ENCODE data around the gene MED13L. TPM values are rescaled to one million over a fixed set of nuclear protein-coding genes. Genes with fewer than 3 reads are reported as not detected.
A peak's percentile ranks its signal among the peaks of the same experiment; 100 is the strongest.

Gene MED13L
- total and polyA plus RNA-seq, 2 donors (not counting 1 experiment from before 2014, with no cell fraction given) = 20.3 to 207 TPM

GRCh38 chr12:116216022-116216756, 61.3 kb downstream of the MED13L start:
- Mint-ChIP-seq H3K4me3 (no peak overlapping the region), H3K4me1 (peaks cover 57% of the 10 kb centered on the region), H3K27ac (no peak overlapping the region), H3K9me3 (ENCODE audit: insufficient read depth) (no peaks in the 10 kb centered on the region), H3K27me3 (no peaks in the 10 kb centered on the region)
- H3K4me1 ChIP-seq (ENCODE audit: control insufficient read depth in 2 of 2, insufficient read depth in 2 of 2, low read length in 2 of 2) = peaks cover 2 to 32% of the 10 kb centered on the region in 2 donors
- no peaks in the 10 kb centered on the region for H3K9me3 ChIP-seq (ENCODE audit: control extremely low read depth in 1 of 3, control insufficient read depth in 2 of 3, insufficient read depth in 1 of 3, low read length in 2 of 3)
- ATAC-seq (ENCODE audit: low read depth) (no peak), DNase-seq (no peak)
- peaks cover 0 to 1% of the 10 kb centered on the region in 2 experiments for H3K36me3 ChIP-seq (replicated peaks in 1 of 2; ENCODE audit: control extremely low read depth in 1 of 2, control insufficient read depth in 1 of 2, extremely low read depth in 1 of 2, insufficient read depth in 2 of 2, low read length in 1 of 2)
- TF ChIP-seq EZH2 (IDR thresholded peaks at IDR 0.05; ENCODE audit: borderline replicate concordance, insufficient read depth, low read depth, low read length, poor library complexity, severe bottlenecking) = no peak
- TF ChIP-seq, protein P1, sequence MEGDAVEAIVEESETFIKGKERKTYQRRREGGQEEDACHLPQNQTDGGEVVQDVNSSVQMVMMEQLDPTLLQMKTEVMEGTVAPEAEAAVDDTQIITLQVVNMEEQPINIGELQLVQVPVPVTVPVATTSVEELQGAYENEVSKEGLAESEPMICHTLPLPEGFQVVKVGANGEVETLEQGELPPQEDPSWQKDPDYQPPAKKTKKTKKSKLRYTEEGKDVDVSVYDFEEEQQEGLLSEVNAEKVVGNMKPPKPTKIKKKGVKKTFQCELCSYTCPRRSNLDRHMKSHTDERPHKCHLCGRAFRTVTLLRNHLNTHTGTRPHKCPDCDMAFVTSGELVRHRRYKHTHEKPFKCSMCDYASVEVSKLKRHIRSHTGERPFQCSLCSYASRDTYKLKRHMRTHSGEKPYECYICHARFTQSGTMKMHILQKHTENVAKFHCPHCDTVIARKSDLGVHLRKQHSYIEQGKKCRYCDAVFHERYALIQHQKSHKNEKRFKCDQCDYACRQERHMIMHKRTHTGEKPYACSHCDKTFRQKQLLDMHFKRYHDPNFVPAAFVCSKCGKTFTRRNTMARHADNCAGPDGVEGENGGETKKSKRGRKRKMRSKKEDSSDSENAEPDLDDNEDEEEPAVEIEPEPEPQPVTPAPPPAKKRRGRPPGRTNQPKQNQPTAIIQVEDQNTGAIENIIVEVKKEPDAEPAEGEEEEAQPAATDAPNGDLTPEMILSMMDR (IDR thresholded peaks at IDR 0.05) = no peak
- H3K4me3 ChIP-seq (ENCODE audit: control extremely low read depth in 1 of 5, extremely low read depth in 1 of 5, insufficient read depth in 1 of 5, low read depth in 2 of 5, low read length in 4 of 5) = no peak overlapping the region
- H3K27ac ChIP-seq (ENCODE audit: low read length in 2 of 2) = no peak overlapping the region
- no peak overlapping the region for H3K4me2 ChIP-seq (replicated peaks; ENCODE audit: low read depth, low read length, poor library complexity, severe bottlenecking)
- 98% methylated on average over 3 of the region's 5 CpGs for WGBS (ENCODE audit: insufficient coverage)
- CTCF ChIA-PET = interaction anchor here (2.2 kb wide), 1 partner anchor 20 kb away, joined by 5 read pairs; no protein-coding TSS in a partner anchor
- no peak overlapping the region for H2AFZ ChIP-seq (ENCODE audit: insufficient read depth, low read depth, low read length, poor library complexity, severe bottlenecking)
- no peak overlapping the region for H3K9ac ChIP-seq (ENCODE audit: low read length)
- no peaks in the 10 kb centered on the region for H3K27me3 ChIP-seq (replicated peaks in 1 of 4; ENCODE audit: control extremely low read depth in 1 of 4, control insufficient read depth in 3 of 4, insufficient read depth in 4 of 4, low read length in 3 of 4)
- intact Hi-C loops (cut with micrococcal nuclease) = no loop called here
- H4K20me1 ChIP-seq (ENCODE audit: control insufficient read depth, insufficient read depth, low read length, poor library complexity, severe bottlenecking) = peaks cover 51% of the 10 kb centered on the region
- POLR2A ChIA-PET = no interaction called here
- peaks cover 96% of the 10 kb centered on the region for H3K79me2 ChIP-seq (ENCODE audit: control insufficient read depth, insufficient read depth, low read length)

- ChIA-PET CTCF (interaction anchor here (0.6 kb wide), 1 partner anchor 59 kb away, joined by 4 read pairs; no protein-coding TSS in a partner anchor), POLR2A (no interaction called here)
- H3K9me3 ChIP-seq (ENCODE audit: control extremely low read depth in 1 of 3, control insufficient read depth in 2 of 3, insufficient read depth in 1 of 3, low read length in 2 of 3) = no peaks in the 10 kb centered on the region
- peaks cover 58% of the 10 kb centered on the region for H4K20me1 ChIP-seq (ENCODE audit: control insufficient read depth, insufficient read depth, low read length, poor library complexity, severe bottlenecking)
- H3K9me3 Mint-ChIP-seq (ENCODE audit: insufficient read depth) = no peaks in the 10 kb centered on the region
- no peak overlapping the region for H2AFZ ChIP-seq (ENCODE audit: insufficient read depth, low read depth, low read length, poor library complexity, severe bottlenecking)
- H3K27me3 Mint-ChIP-seq = no peaks in the 10 kb centered on the region
- intact Hi-C loops (cut with micrococcal nuclease) = loop anchor here (2.0 kb wide), 1 partner anchor 16 kb away; no protein-coding TSS in a partner anchor
- no peak for ATAC-seq (ENCODE audit: low read depth)
- TF ChIP-seq EZH2 (IDR thresholded peaks at IDR 0.05; ENCODE audit: borderline replicate concordance, insufficient read depth, low read depth, low read length, poor library complexity, severe bottlenecking) = no peak
- TF ChIP-seq, protein P1 (IDR thresholded peaks at IDR 0.05) = no peak
- peaks cover 8 to 40% of the 10 kb centered on the region in 2 donors for H3K4me1 ChIP-seq (ENCODE audit: control insufficient read depth in 2 of 2, insufficient read depth in 2 of 2, low read length in 2 of 2)
- H3K27ac ChIP-seq (ENCODE audit: low read length in 2 of 2) = no peak overlapping the region
- H3K9ac ChIP-seq (ENCODE audit: low read length) = no peak overlapping the region
- no peak overlapping the region for H3K4me3 Mint-ChIP-seq
- H3K27ac Mint-ChIP-seq = peak overlapping the region; percentile 20
- DNase-seq = no peak
- H3K4me2 ChIP-seq (replicated peaks; ENCODE audit: low read depth, low read length, poor library complexity, severe bottlenecking) = peak overlapping the region; percentile 39
- 25% methylated on average over 1 of the region's 1 CpG for WGBS (ENCODE audit: insufficient coverage)
- H3K4me3 ChIP-seq (ENCODE audit: control extremely low read depth in 1 of 5, extremely low read depth in 1 of 5, insufficient read depth in 1 of 5, low read depth in 2 of 5, low read length in 4 of 5) = no peak overlapping the region
- peaks cover 68% of the 10 kb centered on the region for H3K4me1 Mint-ChIP-seq
- H3K36me3 ChIP-seq (replicated peaks in 1 of 2; ENCODE audit: control extremely low read depth in 1 of 2, control insufficient read depth in 1 of 2, extremely low read depth in 1 of 2, insufficient read depth in 2 of 2, low read length in 1 of 2) = no peaks in the 10 kb centered on the region
- H3K79me2 ChIP-seq (ENCODE audit: control insufficient read depth, insufficient read depth, low read length) = peaks cover 96% of the 10 kb centered on the region
- H3K27me3 ChIP-seq (replicated peaks in 1 of 4; ENCODE audit: control extremely low read depth in 1 of 4, control insufficient read depth in 3 of 4, insufficient read depth in 4 of 4, low read length in 3 of 4) = no peaks in the 10 kb centered on the region
These were observed 62.5 kb downstream of the MED13L start for GRCh38 chr12:116215023-116215422.

Measured in B cell (primary cell).